GM21576 (cell line): ENCODE data around the gene PAK4.

Source experiments
- ATAC-seq: cut with Tn5 transposase; IDR thresholded peaks from one replicate; pipeline ENCODE4 v1.9.1; 2021; ENCODE audit warnings: mild to moderate bottlenecking, moderate library complexity; ENCODE audit not compliant: unreplicated experiment

PAK4 gene

GRCh38 chr19:39145180-39145953, 19.8 kb downstream of the PAK4 start:
- ATAC-seq, result no peak

- no peak for ATAC-seq
These were observed 20.5 kb downstream of the PAK4 start for GRCh38 chr19:39146091-39146490.

DNA sequence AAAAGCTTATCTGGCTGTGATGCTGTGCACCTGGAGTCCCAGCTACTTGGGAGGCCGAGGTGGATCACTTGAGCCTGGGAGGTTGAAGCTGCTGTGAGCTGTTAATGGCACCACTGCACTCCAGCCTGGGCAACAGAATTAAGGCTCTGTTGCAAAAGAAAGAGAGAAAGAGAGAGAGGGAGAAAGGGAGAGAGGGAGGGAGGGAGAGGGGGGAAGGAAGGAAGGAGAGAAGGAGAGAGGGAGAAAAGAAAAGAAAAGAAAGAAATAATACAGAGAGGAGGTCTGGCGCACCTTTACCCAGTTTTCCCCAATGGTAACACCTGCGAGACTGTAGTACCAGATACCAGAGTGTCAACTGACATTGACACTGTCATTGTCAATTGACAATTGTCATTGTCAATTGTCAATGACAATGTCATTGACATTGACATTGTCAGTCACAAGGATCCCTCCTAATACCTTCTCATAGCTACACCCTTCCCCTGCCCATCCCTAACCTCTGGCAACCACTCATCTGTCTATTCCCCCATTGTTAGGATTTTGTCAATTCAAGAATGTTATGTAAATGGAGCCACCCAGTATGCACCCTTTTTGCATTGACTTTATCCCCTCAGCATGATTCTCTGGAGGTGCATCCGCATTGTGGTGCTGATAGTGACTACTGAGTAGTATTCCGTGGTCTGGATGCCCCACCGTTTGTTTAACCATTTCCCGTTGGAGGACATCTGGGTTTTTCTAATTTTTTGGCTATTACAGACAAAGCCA, 21.3 kb downstream of the PAK4 start:
- ATAC-seq, result no peak

- ATAC-seq, result no peak
These were observed 21.9 kb downstream of the PAK4 start for GRCh38 chr19:39147480-39147879.

DNA sequence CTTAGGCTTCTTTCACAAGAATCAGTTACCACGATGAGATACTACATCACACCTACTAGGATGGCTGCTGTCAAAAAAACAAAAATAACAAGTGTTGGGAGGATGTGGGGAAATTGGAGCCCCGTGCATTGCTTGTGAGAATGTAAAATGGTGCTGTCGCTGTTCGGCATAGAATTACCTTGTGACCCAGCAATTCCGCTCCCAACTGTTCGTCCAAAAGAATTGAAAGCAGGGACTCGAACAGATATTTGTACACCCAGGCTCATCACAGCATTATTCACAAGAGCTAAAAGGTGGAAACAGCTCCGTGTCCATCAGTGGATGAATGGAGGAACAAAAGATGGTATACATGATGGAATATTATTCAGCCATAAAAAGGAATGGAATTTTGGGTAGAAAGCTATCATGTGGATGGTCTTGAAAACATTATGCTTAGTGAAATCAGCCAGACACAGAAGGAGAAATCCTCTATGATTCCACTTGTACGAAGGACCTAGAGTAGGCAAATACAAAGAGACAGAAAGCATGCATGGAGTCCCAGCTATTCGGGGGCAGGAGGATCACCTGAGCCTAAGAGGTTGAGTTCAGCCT, 23.4 kb downstream of the PAK4 start:
- ATAC-seq, result no peak

- no peak for ATAC-seq
These were observed 24.6 kb downstream of the PAK4 start for GRCh38 chr19:39150235-39150634.

- no peak for ATAC-seq
These were observed 25.4 kb downstream of the PAK4 start for GRCh38 chr19:39150807-39151600.

- no peak for ATAC-seq
These were observed 26.5 kb downstream of the PAK4 start for GRCh38 chr19:39152066-39152465.

GRCh38 chr19:39154100-39154628, 28.6 kb downstream of the PAK4 start:
- ATAC-seq, result no peak

- ATAC-seq, result no peak
These were observed 29.1 kb downstream of the PAK4 start for GRCh38 chr19:39154629-39155100.

DNA sequence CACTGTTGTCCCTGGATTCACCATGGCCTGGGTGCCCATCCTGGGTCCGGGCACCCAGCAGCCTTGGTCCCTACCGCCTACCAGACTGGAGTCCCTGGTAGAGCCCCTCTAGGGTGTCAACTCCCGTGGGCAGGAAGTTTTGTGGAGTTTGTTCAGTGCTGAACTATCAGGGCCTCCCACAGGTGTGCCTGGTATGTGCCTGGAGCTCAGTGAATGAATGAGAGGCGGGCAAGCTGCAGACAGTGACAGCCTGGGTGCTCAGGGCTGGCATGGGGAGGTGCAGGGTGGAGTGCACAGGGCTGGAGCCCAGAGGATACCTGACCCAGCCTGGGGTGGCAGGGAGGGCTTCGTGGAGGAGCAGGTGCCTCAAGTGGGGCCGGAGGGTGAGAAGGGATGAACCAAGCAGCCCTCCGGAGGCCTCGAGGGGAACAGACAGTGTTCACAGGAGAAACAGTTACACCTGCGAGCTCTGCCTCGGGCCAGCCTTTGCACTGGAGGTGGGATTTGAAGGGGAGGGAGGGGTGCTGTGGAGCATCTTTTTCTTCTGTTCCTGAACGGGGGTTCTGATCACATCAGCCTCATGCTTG, 29.6 kb downstream of the PAK4 start:
- ATAC-seq, result no peak

- no peak for ATAC-seq
These were observed 30.2 kb downstream of the PAK4 start for GRCh38 chr19:39155741-39156140.

GRCh38 chr19:39156326-39157230, 31.0 kb downstream of the PAK4 start:
- ATAC-seq, result no peak

DNA sequence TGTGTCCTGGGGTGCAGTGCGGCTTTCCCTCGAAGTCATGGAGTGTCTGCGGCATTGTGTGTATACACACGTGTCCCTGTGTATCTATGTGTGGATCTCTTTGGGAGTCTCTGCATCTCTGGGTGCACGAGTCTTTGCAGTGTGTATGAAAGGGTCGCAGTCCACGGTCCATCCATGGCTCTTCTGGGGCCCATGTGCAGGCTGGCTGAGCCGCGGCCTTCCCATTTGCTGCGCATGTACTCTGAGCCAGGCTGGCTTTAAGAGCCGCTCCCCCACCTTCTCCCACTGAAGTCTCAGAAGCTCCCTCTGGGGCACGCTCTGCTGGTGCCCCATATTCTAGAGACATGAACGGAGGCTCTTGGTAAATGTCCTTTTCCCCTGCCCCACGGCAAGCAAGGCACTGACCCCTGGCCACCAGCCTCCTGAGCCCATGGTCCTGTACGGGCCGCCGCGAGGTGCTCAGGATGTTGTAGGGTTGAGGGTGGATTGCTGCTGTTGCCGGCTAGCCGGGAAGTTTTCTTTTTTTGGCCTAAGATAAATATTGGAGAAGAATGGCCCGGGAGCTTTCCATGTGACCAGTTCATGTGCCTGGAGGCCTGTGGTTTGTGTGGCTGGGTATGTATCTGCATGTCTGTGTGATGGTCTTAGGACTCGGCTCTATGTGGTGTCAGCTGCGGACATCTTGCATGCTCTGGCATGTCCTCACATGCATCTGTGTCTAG, 31.9 kb downstream of the PAK4 start:
- ATAC-seq, result no peak

DNA sequence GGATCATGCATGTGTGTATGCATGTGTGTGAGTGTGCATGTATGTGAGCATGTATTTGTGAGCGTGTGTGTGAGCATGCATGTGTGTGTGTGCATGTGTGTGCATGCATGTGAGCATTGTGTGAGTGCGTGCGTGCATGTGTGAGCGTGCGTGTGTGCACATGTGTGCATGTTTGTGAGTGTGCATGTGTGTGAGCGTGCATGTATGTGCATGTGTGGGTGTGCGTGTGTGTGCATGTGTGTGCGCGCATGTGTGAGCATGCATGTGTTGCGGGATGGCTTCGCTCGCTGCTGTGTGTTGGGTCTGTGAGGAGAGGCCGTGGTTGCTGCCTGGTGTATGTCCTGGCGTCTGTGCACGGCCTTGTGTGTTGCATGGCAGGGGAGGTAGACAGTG, 32.4 kb downstream of the PAK4 start:
- ATAC-seq, result no peak

GRCh38 chr19:39158646-39159260, 33.2 kb downstream of the PAK4 start:
- ATAC-seq, result no peak

- no peak for ATAC-seq
These were observed 34.9 kb downstream of the PAK4 start for GRCh38 chr19:39160523-39160861.

DNA sequence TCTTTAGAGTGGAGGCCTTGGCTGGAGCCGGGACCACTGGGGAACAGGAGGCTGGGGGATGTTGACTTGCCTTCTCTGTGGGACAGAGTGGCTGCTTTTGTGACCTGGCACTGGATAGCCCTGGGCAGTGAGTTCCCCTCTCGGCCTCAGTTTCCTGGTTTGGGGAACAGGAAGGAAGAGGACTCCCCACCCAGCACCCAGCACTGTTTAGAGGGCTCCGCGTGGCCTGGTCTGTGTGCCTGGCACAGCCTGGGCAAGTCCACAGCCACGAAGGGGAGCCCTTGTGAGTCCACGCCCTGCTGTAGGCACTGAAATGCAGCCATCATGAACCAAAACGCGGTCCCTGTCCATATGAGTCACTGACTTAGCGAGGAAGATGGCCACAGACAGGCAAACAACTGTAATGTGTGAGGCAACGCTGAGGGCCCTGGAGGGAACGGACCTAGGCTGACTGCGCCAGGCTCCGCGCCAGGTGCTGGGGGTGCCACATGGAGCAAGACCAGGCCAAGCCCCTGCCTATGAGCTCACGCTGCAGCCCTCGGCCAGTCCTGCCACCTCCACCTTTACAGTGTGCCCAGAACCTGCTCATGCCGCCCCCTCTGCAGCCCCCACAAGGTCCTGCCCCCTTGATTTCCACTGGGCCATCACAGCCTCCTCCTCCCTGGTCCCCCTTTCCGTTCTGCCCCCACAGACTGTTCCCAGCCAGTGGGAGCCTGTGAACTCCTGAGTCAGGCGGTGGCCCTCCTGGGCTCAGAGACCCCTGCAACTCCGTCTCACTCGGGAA, 35.5 kb downstream of the PAK4 start:
- ATAC-seq, result no peak
